K562 (cell line): ENCODE measurements around the gene ISYNA1. TPM values are rescaled to one million over a fixed set of nuclear protein-coding genes. Genes with fewer than 3 reads are reported as not detected.

ENCODE experiments used
- CHD2 ChIP-seq: IDR thresholded peaks from 2 replicates; pipeline ENCODE4 v1.6.1; 2011; ENCODE audit warnings: low read depth, low read length
- FOS ChIP-seq: IDR thresholded peaks from 3 replicates; pipeline ENCODE4 v1.6.1; 2011; ENCODE audit not compliant: insufficient read length; ENCODE audit errors: extremely low read depth
- GABPB2 ChIP-seq: fragments of 250-450 bp; sonication (Bioruptor Pico); conservative IDR thresholded peaks from 2 replicates; pipeline ENCODE4 v1.5.1; 2021; ENCODE audit warnings: mild to moderate bottlenecking
- HEY1 ChIP-seq: fragments of 250-450 bp; sonication (Bioruptor Pico); IDR thresholded peaks from 2 replicates; pipeline ENCODE4 v1.5.0; 2020; ENCODE audit warnings: mild to moderate bottlenecking, moderate library complexity, borderline replicate concordance
- HMG20A ChIP-seq: fragments of 450-650 bp; formaldehyde crosslinking; conservative IDR thresholded peaks from 2 replicates; pipeline ENCODE4 v1.4.0; 2020; ENCODE audit warnings: mild to moderate bottlenecking, mixed read lengths
- HSF4 ChIP-seq: fragments of 250-450 bp; sonication (Bioruptor Pico); IDR thresholded peaks from 2 replicates; pipeline ENCODE4 v2.1.2; 2022; ENCODE audit warnings: mild to moderate bottlenecking, moderate library complexity, borderline replicate concordance
- MAFK ChIP-seq: IDR thresholded peaks from 2 replicates; pipeline ENCODE4 v1.6.1; 2011; ENCODE audit warnings: low read length, improper control_type of control experiment
- MYC ChIP-seq, 2 experiments: fragments of 250-450 bp in 1 of 2; sonication (Bioruptor Pico) in 1 of 2; IDR thresholded peaks; 2 replicates each; pipeline versions ENCODE4 v1.5.1 to v1.6.1; 2012 to 2021; ENCODE audit warnings: low read depth in 2 of 2, borderline replicate concordance in 1 of 2, improper control_type of control experiment in 1 of 2, low read length in 1 of 2, mild to moderate bottlenecking in 1 of 2, moderate library complexity in 1 of 2
- STAT5A ChIP-seq: IDR thresholded peaks from 2 replicates; pipeline ENCODE4 v1.6.1; 2012; ENCODE audit warnings: low read length, inconsistent platforms, borderline replicate concordance
- TCF7 ChIP-seq: sonication (generic); IDR thresholded peaks from 2 replicates; pipeline ENCODE4 v1.6.1; 2016; ENCODE audit warnings: antibody characterized with exemption, borderline replicate concordance
- ZBTB1 ChIP-seq: sonication (generic); formaldehyde crosslinking; IDR thresholded peaks from 2 replicates; pipeline ENCODE4 v1.8.1; 2023; ENCODE audit warnings: missing genetic modification reagents, low read depth, mild to moderate bottlenecking, borderline replicate concordance
- ZNF668 ChIP-seq: fragments of 250-450 bp; sonication (Bioruptor Pico); IDR thresholded peaks from 2 replicates; pipeline ENCODE4 v1.8.0; 2022; ENCODE audit warnings: mild to moderate bottlenecking, inconsistent platforms
- polyA plus RNA-seq, 8 experiments: library from polyadenylated mRNA; depleted of rRNA in 4 of 8; stranded (reverse) in 5 of 8; unstranded in 3 of 8; fragments of >200 nt; fragmentation: Nextera tagmentation in 2 of 8; fragmentation: Illumina TruSeq in 1 of 8; extraction: Ambion mirVana in 2 of 8; extraction: Trizol in 1 of 8; gene quantifications; 2 replicates each; pipeline versions ENCODE4 v1.2.1 to v1.2.3, GENCODE V29; 2011 to 2014; ENCODE audit warnings: inconsistent platforms in 1 of 8, missing spikeins in 1 of 8
- total RNA-seq, 7 experiments: library from RNA; depleted of rRNA in 6 of 7; stranded (reverse); fragments of >200 nt in 6 of 7; fragmentation: Illumina TruSeq in 2 of 7; extraction: Trizol in 2 of 7; gene quantifications; 2 replicates each; pipeline versions ENCODE4 v1.2.1 to v1.2.3, GENCODE V29; 2011 to 2021; ENCODE audit warnings: low replicate concordance in 1 of 7
- TF ChIP-seq, protein P1 (sequence below): fragments of 450-650 bp; IDR thresholded peaks from 2 replicates; pipeline ENCODE4 v1.6.1; 2014; ENCODE audit warnings: low read depth, mild to moderate bottlenecking, moderate library complexity, borderline replicate concordance
- TF ChIP-seq, protein P2 (sequence below), 2 experiments: fragments of 450-650 bp in 1 of 2; sonication (generic) in 1 of 2; formaldehyde crosslinking; conservative IDR thresholded peaks; 2 replicates each; pipeline versions ENCODE4 v1.4.0 to v1.8.1; 2020 to 2022; ENCODE audit warnings: mild to moderate bottlenecking in 1 of 2, missing genetic modification reagents in 1 of 2
- TF ChIP-seq, protein P3 (sequence below): fragments of 450-650 bp; formaldehyde crosslinking; IDR thresholded peaks from 2 replicates; pipeline ENCODE4 v1.4.0; 2020; ENCODE audit warnings: mild to moderate bottlenecking, mixed read lengths
- TF ChIP-seq, protein P4 (sequence below): fragments of 250-450 bp; sonication (Bioruptor Pico); IDR thresholded peaks from 2 replicates; pipeline ENCODE4 v1.5.0; 2020; ENCODE audit warnings: mild to moderate bottlenecking

Gene ISYNA1
- total and polyA plus RNA-seq, 9 of the 15 experiments (the other 6 are each of a cell fraction or from before 2014, with no cell fraction given), result 21.8 to 460 (median 93.2) TPM

DNA sequence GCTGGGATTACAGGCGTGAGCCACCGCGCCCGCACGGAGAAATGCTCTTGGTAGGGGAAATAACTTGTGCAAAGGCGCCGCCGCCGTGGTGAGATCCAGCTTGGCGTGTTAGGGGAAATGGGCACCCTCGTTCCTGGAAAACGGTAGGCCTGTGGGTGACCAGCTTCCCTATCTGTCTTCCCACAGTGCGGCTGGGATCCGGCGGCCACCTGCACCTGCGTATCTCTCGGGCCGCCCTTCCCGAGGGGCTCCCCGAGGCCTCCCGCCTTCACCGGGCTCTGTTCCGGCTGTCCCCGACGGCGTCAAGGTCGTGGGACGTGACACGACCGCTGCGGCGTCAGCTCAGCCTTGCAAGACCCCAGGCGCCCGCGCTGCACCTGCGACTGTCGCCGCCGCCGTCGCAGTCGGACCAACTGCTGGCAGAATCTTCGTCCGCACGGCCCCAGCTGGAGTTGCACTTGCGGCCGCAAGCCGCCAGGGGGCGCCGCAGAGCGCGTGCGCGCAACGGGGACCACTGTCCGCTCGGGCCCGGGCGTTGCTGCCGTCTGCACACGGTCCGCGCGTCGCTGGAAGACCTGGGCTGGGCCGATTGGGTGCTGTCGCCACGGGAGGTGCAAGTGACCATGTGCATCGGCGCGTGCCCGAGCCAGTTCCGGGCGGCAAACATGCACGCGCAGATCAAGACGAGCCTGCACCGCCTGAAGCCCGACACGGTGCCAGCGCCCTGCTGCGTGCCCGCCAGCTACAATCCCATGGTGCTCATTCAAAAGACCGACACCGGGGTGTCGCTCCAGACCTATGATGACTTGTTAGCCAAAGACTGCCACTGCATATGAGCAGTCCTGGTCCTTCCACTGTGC is 49.6 kb downstream of the ISYNA1 start (continued):
- TF ChIP-seq, protein P1, sequence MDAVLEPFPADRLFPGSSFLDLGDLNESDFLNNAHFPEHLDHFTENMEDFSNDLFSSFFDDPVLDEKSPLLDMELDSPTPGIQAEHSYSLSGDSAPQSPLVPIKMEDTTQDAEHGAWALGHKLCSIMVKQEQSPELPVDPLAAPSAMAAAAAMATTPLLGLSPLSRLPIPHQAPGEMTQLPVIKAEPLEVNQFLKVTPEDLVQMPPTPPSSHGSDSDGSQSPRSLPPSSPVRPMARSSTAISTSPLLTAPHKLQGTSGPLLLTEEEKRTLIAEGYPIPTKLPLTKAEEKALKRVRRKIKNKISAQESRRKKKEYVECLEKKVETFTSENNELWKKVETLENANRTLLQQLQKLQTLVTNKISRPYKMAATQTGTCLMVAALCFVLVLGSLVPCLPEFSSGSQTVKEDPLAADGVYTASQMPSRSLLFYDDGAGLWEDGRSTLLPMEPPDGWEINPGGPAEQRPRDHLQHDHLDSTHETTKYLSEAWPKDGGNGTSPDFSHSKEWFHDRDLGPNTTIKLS, result peak; percentile 52; the same call in 1 of the 2 replicates
- TF ChIP-seq, protein P2, sequence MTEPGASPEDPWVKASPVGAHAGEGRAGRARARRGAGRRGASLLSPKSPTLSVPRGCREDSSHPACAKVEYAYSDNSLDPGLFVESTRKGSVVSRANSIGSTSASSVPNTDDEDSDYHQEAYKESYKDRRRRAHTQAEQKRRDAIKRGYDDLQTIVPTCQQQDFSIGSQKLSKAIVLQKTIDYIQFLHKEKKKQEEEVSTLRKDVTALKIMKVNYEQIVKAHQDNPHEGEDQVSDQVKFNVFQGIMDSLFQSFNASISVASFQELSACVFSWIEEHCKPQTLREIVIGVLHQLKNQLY (CRISPR knock-in tag; conservative IDR thresholded peaks at IDR 0.05), result no peak
- TF ChIP-seq HMG20A (CRISPR knock-in tag) (no peak), CHD2 (no peak), ZNF668 (CRISPR knock-in tag) (peak; percentile 4; the same call in 1 of the 2 replicates), STAT5A (no peak), HSF4 (CRISPR knock-in tag) (no peak), FOS (no peak), ZBTB1 (CRISPR knock-in tag) (peak; percentile 81), GABPB2 (CRISPR knock-in tag) (no peak; the same call in 1 of the 2 replicates), HEY1 (CRISPR knock-in tag) (no peak), MAFK (no peak), TCF7 (peak; percentile 25; the same call in 1 of the 2 replicates), MYC (IDR thresholded peaks at IDR 0.05; ENCODE audit: low read depth, low read length) (peak; percentile 95), MYC (CRISPR knock-in tag; IDR thresholded peaks at IDR 0.05; ENCODE audit: borderline replicate concordance, low read depth) (peak; percentile 34; the same call in 1 of the 2 replicates)
- TF ChIP-seq, protein P3, sequence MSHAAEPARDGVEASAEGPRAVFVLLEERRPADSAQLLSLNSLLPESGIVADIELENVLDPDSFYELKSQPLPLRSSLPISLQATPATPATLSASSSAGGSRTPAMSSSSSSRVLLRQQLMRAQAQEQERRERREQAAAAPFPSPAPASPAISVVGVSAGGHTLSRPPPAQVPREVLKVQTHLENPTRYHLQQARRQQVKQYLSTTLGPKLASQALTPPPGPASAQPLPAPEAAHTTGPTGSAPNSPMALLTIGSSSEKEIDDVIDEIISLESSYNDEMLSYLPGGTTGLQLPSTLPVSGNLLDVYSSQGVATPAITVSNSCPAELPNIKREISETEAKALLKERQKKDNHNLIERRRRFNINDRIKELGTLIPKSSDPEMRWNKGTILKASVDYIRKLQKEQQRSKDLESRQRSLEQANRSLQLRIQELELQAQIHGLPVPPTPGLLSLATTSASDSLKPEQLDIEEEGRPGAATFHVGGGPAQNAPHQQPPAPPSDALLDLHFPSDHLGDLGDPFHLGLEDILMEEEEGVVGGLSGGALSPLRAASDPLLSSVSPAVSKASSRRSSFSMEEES, result no peak
- TF ChIP-seq, protein P4, sequence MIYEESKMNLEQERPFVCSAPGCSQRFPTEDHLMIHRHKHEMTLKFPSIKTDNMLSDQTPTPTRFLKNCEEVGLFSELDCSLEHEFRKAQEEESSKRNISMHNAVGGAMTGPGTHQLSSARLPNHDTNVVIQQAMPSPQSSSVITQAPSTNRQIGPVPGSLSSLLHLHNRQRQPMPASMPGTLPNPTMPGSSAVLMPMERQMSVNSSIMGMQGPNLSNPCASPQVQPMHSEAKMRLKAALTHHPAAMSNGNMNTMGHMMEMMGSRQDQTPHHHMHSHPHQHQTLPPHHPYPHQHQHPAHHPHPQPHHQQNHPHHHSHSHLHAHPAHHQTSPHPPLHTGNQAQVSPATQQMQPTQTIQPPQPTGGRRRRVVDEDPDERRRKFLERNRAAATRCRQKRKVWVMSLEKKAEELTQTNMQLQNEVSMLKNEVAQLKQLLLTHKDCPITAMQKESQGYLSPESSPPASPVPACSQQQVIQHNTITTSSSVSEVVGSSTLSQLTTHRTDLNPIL (CRISPR knock-in tag), result no peak
